GM18873 (cell line): ENCODE measurements around the gene BPIFB6.

ENCODE experiments used
- ATAC-seq: cut with Tn5 transposase; IDR thresholded peaks from one replicate; pipeline ENCODE4 v1.9.1; 2021; ENCODE audit warnings: mild to moderate bottlenecking, moderate library complexity, moderate number of reproducible peaks; ENCODE audit not compliant: unreplicated experiment, low FRiP score

The BPIFB6 gene

GRCh38 chr20:33031531-33031930, at the start of gene BPIFB6:
Gene BPIFB6, plus strand, starts transcription at chr20:33031648. Its CDS starts 0 bp downstream, at chr20:33031648.
- no peak for ATAC-seq

- no peak for ATAC-seq
Measured at GRCh38 chr20:32982617-32983458, 48.6 kb upstream of the BPIFB6 start.

GRCh38 chr20:32983459-32984112, 47.9 kb upstream of the BPIFB6 start:
- ATAC-seq = no peak

- ATAC-seq = no peak
Measured at GRCh38 chr20:32984196-32984595, 47.3 kb upstream of the BPIFB6 start.

GRCh38 chr20:32984631-32985354, 46.7 kb upstream of the BPIFB6 start:
- ATAC-seq = no peak

- ATAC-seq = no peak
Measured at GRCh38 chr20:32985596-32985995, 45.9 kb upstream of the BPIFB6 start.

GRCh38 chr20:32986331-32986966, 45.0 kb upstream of the BPIFB6 start:
- ATAC-seq = no peak

- ATAC-seq = no peak
Measured at GRCh38 chr20:32987044-32987825, 44.2 kb upstream of the BPIFB6 start.

GRCh38 chr20:32988008-32988407, 43.4 kb upstream of the BPIFB6 start:
- ATAC-seq = no peak

GRCh38 chr20:32989507-32990283, 41.8 kb upstream of the BPIFB6 start:
- no peak for ATAC-seq

GRCh38 chr20:32990426-32990825, 41.0 kb upstream of the BPIFB6 start:
- no peak for ATAC-seq

- no peak for ATAC-seq
Measured at GRCh38 chr20:32991383-32991782, 40.1 kb upstream of the BPIFB6 start.

- no peak for ATAC-seq
Measured at GRCh38 chr20:32991792-32992641, 39.4 kb upstream of the BPIFB6 start.

GRCh38 chr20:32993496-32994050, 37.9 kb upstream of the BPIFB6 start:
- no peak for ATAC-seq

- ATAC-seq = no peak
Measured at GRCh38 chr20:32995802-32996201, 35.6 kb upstream of the BPIFB6 start.

- ATAC-seq = no peak
Measured at GRCh38 chr20:32997431-32997830, 34.0 kb upstream of the BPIFB6 start.

GRCh38 chr20:32999603-33000250, 31.7 kb upstream of the BPIFB6 start:
- ATAC-seq = no peak
